Left renal cortex interstitium (tissue), 4 donors: Measurements from ENCODE around the gene NIPAL3. TPM values are rescaled to one million over a fixed set of nuclear protein-coding genes. Genes with fewer than 3 reads are reported as not detected.

Experiments used
- DNase-seq, 4 donors: peaks; one replicate each; pipeline ENCODE4 v3.0.0-alpha.2; 2013; ENCODE audit warnings: low read depth in 4 of 4, low spot score in 2 of 4, missing footprints in 1 of 4
- polyA plus RNA-seq, 4 donors: library from polyadenylated mRNA; unstranded; fragments of 120-200 nt; gene quantifications; one replicate each; pipeline ENCODE4 v1.2.1, GENCODE V29; 2013; ENCODE audit not compliant: insufficient read length in 4 of 4

Gene NIPAL3
- polyA plus RNA-seq, 4 donors: 20.4 to 22.7 (median 21.2) TPM

GRCh38 chr1:24390924-24391782, 24.4 kb upstream of the NIPAL3 start:
- DNase-seq: peak in 2 of 4 donors; percentile 23 to 62

GRCh38 chr1:24391882-24392603, 23.6 kb upstream of the NIPAL3 start:
- DNase-seq: no peak

- no peak for DNase-seq
Measured at GRCh38 chr1:24392604-24392946, 23.0 kb upstream of the NIPAL3 start.

GRCh38 chr1:24392982-24393650, 22.5 kb upstream of the NIPAL3 start:
- DNase-seq: no peak

GRCh38 chr1:24393892-24394291, 21.7 kb upstream of the NIPAL3 start:
- no peak for DNase-seq

- no peak for DNase-seq
Measured at GRCh38 chr1:24400065-24400464, 15.5 kb upstream of the NIPAL3 start.

- DNase-seq: no peak
Measured at GRCh38 chr1:24403806-24404205, 11.8 kb upstream of the NIPAL3 start.

- DNase-seq: no peak
Measured at GRCh38 chr1:24406788-24407187, 8.8 kb upstream of the NIPAL3 start.

- no peak for DNase-seq
Measured at GRCh38 chr1:24409535-24409934, 6.1 kb upstream of the NIPAL3 start.

GRCh38 chr1:24410750-24411149, 4.9 kb upstream of the NIPAL3 start:
- DNase-seq: no peak

GRCh38 chr1:24411963-24412362, 3.6 kb upstream of the NIPAL3 start:
- no peak for DNase-seq

GRCh38 chr1:24412408-24412807, 3.2 kb upstream of the NIPAL3 start:
- DNase-seq: no peak

GRCh38 chr1:24413350-24414163, 2.0 kb upstream of the NIPAL3 start, which contains the start of gene STPG1:
Gene STPG1 (minus strand): TSS chr1:24413782. CDS start chr1:24401388, 12,394 bp downstream.
- DNase-seq: peak; percentile 79 to 92 (median 90)

GRCh38 chr1:24414775-24415333, 748 bp upstream of the NIPAL3 start:
- DNase-seq: no peak

GRCh38 chr1:24415910-24416665, 486 bp downstream of the NIPAL3 start:
- DNase-seq: no peak

GRCh38 chr1:24416666-24417391, 1.2 kb downstream of the NIPAL3 start:
- DNase-seq: no peak

- DNase-seq: no peak
Measured at GRCh38 chr1:24417681-24418080, 2.1 kb downstream of the NIPAL3 start.

- DNase-seq: no peak
Measured at GRCh38 chr1:24418898-24419628, 3.5 kb downstream of the NIPAL3 start.
